GM21723 (cell line): ENCODE results near the gene POU2AF3.
"Not testable (repeated sequence)": the region's sequence is repeated elsewhere in the genome, so short reads cannot be mapped to it uniquely, and the experiment has no call there.

Experiments used
- ATAC-seq: cut with Tn5 transposase; IDR thresholded peaks from one replicate; pipeline ENCODE4 v1.9.1; 2021; ENCODE audit warnings: mild to moderate bottlenecking, moderate library complexity; ENCODE audit not compliant: unreplicated experiment

The POU2AF3 gene

GRCh38 chr11:111300569-111300968 is 2.2 kb downstream of the POU2AF3 start:
- no peak for ATAC-seq

GRCh38 chr11:111301004-111301841 is 2.9 kb downstream of the POU2AF3 start:
- no peak for ATAC-seq

GRCh38 chr11:111301842-111302118 is 3.4 kb downstream of the POU2AF3 start:
- ATAC-seq = no peak

- no peak for ATAC-seq
Observed at GRCh38 chr11:111302298-111302697, 4.0 kb downstream of the POU2AF3 start.

- ATAC-seq = no peak
Observed at GRCh38 chr11:111303461-111303860, 5.1 kb downstream of the POU2AF3 start.

GRCh38 chr11:111305162-111305802 is 6.9 kb downstream of the POU2AF3 start:
- ATAC-seq = no peak

- ATAC-seq = no peak
Observed at GRCh38 chr11:111305876-111306275, 7.5 kb downstream of the POU2AF3 start.

GRCh38 chr11:111306321-111306720 is 8.0 kb downstream of the POU2AF3 start:
- no peak for ATAC-seq

GRCh38 chr11:111307472-111308108 is 9.2 kb downstream of the POU2AF3 start:
- ATAC-seq = no peak

GRCh38 chr11:111308140-111308539 is 9.8 kb downstream of the POU2AF3 start:
- no peak for ATAC-seq

GRCh38 chr11:111309215-111309915 is 11.0 kb downstream of the POU2AF3 start:
- no peak for ATAC-seq

GRCh38 chr11:111310088-111310487 is 11.7 kb downstream of the POU2AF3 start:
- ATAC-seq = no peak

- ATAC-seq = no peak
Observed at GRCh38 chr11:111310723-111311122, 12.4 kb downstream of the POU2AF3 start.

GRCh38 chr11:111312076-111312475 is 13.7 kb downstream of the POU2AF3 start:
- no peak for ATAC-seq

GRCh38 chr11:111319296-111319695 is 20.9 kb downstream of the POU2AF3 start:
- no peak for ATAC-seq

GRCh38 chr11:111320199-111320598 is 21.9 kb downstream of the POU2AF3 start:
- not testable (repeated sequence) for ATAC-seq

- no peak for ATAC-seq
Observed at GRCh38 chr11:111320728-111321568, 22.6 kb downstream of the POU2AF3 start.

GRCh38 chr11:111322534-111322933 is 24.2 kb downstream of the POU2AF3 start:
- no peak for ATAC-seq

GRCh38 chr11:111324277-111324720 is 26.0 kb downstream of the POU2AF3 start:
- no peak for ATAC-seq

- ATAC-seq = no peak
Observed at GRCh38 chr11:111325259-111325658, 26.9 kb downstream of the POU2AF3 start.
